Activated CD4-positive, alpha-beta memory T cell treated with anti-CD3 and anti-CD28 coated beads for 36 hours (primary cell): ENCODE measurements around the gene SNAP25. TPM values are rescaled to one million over a fixed set of nuclear protein-coding genes. Genes with fewer than 3 reads are reported as not detected.

Experiments
- CTCF ChIA-PET: fragments of 350-600 bp; sonication (Branson Sonifier 250); formaldehyde crosslinking; loops from one replicate; lab custom pipeline; 2021; ENCODE audit warnings: antibody characterized with exemption, inconsistent platforms; lab: Charles Lee
- POLR2A ChIA-PET: fragments of 350-600 bp; sonication (Branson Sonifier 250); formaldehyde crosslinking; loops from one replicate; lab custom pipeline; 2021; ENCODE audit warnings: antibody characterized with exemption; lab: Charles Lee
- DNase-seq: peaks from one replicate; pipeline ENCODE4 v3.0.0-alpha.2; 2020
- H3K27ac Mint-ChIP-seq: one replicate; pipeline ENCODE4 v1.8.0; 2021; ENCODE audit warnings: mixed read lengths
- H3K27me3 Mint-ChIP-seq: one replicate; pipeline ENCODE4 v1.8.0; 2021; ENCODE audit warnings: mixed read lengths
- H3K36me3 Mint-ChIP-seq: one replicate; pipeline ENCODE4 v1.8.0; 2021; ENCODE audit warnings: mixed read lengths
- H3K4me1 Mint-ChIP-seq: one replicate; pipeline ENCODE4 v1.8.0; 2021; ENCODE audit warnings: low read depth, mixed read lengths
- H3K4me3 Mint-ChIP-seq: one replicate; pipeline ENCODE4 v1.8.0; 2021; ENCODE audit warnings: mild to moderate bottlenecking, mixed read lengths
- H3K9me3 Mint-ChIP-seq: one replicate; pipeline ENCODE4 v1.8.0; 2021; ENCODE audit warnings: mixed read lengths
- intact Hi-C: fragments of 100-400 bp; cut with micrococcal nuclease; formaldehyde crosslinking; loops from one replicate; pipeline ENCODE4 v1.15.1; 2023
- total RNA-seq, 2 experiments: library from RNA; stranded (reverse); gene quantifications; one replicate each; pipeline ENCODE4 v1.2.3, GENCODE V29; 2021

The SNAP25 gene
- total RNA-seq, 2 experiments from 2014 or later, result 0.63 to 0.67 TPM

- no peaks in the 10 kb centered on the region for H3K36me3 Mint-ChIP-seq
- no peak for DNase-seq
- H3K27ac Mint-ChIP-seq, result no peak overlapping the region
- H3K9me3 Mint-ChIP-seq, result peaks cover 4% of the 10 kb centered on the region
- ChIA-PET POLR2A (interaction anchor here (0.6 kb wide), 1 partner anchor 67 kb away, joined by 3 read pairs; no protein-coding TSS in a partner anchor), CTCF (no interaction called here)
- intact Hi-C loops, result loop anchor here (2.0 to 10.0 kb wide), 2 partner anchors 125 to 131 kb away; no protein-coding TSS in a partner anchor
- H3K4me1 Mint-ChIP-seq, result peaks cover 15% of the 10 kb centered on the region
- no peak overlapping the region for H3K4me3 Mint-ChIP-seq
- H3K27me3 Mint-ChIP-seq, result peaks cover 43% of the 10 kb centered on the region
Measured at GRCh38 chr20:10219993-10220750, 1.5 kb downstream of the SNAP25 start.

DNA sequence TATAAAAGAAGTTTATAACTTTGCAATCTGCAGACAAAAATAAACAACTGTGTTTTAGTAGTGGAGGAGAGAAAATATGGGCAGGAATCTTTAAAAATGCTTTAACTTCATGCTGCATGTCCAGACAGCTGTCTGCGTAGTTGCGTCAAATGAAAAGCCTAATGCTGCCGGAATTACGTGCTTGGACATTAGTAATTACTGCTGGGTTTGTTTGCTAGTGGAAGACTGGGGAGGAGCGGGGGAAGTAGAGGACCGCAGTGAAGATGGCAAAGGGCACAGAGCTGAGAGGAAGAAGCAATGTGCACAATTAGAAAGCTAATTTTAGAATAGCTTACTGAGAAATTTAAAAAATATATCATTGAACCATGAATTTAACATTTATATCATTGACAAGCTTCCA lies 2.4 kb downstream of the SNAP25 start:
- Mint-ChIP-seq H3K36me3 (no peaks in the 10 kb centered on the region), H3K4me1 (peaks cover 15% of the 10 kb centered on the region), H3K27ac (no peak overlapping the region), H3K27me3 (peaks cover 42% of the 10 kb centered on the region), H3K9me3 (peaks cover 4% of the 10 kb centered on the region), H3K4me3 (no peak overlapping the region)
- DNase-seq, result no peak
- POLR2A ChIA-PET, result no interaction called here
- intact Hi-C loops, result no loop called here
- CTCF ChIA-PET, result no interaction called here

- H3K9me3 Mint-ChIP-seq, result no peaks in the 10 kb centered on the region
- DNase-seq, result no peak
- H3K27ac Mint-ChIP-seq, result no peak overlapping the region
- no peaks in the 10 kb centered on the region for H3K36me3 Mint-ChIP-seq
- intact Hi-C loops, result no loop called here
- CTCF ChIA-PET, result interaction anchor here (1.1 kb wide), 1 partner anchor 136 kb away, joined by 3 read pairs; no protein-coding TSS in a partner anchor
- POLR2A ChIA-PET, result no interaction called here
- H3K27me3 Mint-ChIP-seq, result peaks cover 20% of the 10 kb centered on the region
- no peak overlapping the region for H3K4me3 Mint-ChIP-seq
- no peaks in the 10 kb centered on the region for H3K4me1 Mint-ChIP-seq
Measured at GRCh38 chr20:10225439-10226060, 6.9 kb downstream of the SNAP25 start.

DNA sequence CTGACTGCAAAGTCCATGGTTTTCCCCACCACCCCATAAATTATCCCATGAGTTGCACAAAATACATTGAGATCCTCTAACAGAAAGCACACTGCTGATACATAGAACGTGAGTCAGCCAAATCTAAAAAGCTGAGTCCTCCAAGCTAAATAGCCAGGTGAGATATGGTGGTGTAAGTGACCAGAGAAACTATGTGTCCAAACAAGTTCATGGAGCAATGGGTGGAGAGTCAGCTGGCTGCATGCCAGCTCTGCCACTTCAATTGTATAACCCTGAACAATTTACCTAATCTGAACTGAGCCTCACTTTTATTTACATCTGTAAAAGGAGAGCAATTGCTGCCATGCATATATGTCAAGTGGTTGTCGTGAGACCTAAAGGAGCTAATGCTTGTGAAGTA lies 9.7 kb downstream of the SNAP25 start:
- CTCF ChIA-PET, result no interaction called here
- H3K36me3 Mint-ChIP-seq, result no peaks in the 10 kb centered on the region
- no peak overlapping the region for H3K27ac Mint-ChIP-seq
- DNase-seq, result no peak
- POLR2A ChIA-PET, result no interaction called here
- intact Hi-C loops, result no loop called here
- H3K27me3 Mint-ChIP-seq, result peaks cover 4% of the 10 kb centered on the region
- no peaks in the 10 kb centered on the region for H3K4me1 Mint-ChIP-seq
- H3K9me3 Mint-ChIP-seq, result no peaks in the 10 kb centered on the region
- H3K4me3 Mint-ChIP-seq, result no peak overlapping the region

DNA sequence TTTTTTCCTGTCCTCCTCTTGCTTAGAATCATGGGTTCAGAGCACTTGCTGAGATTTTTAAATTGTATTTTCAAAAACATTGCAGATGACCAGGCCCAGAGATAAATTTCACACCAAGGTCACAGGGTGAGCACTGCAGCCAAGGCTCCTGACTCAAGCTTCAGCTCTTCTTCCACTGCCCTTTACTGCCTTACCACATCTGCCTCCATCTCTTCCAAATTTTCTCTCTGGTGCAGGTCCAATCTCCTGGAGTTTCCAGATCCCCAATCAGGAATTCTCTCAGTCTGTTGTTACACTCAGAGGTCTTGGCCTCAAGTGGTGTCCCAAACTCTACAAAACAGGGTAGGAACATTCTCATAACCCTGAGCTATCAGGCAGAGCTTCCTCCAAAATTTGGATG lies 12.7 kb downstream of the SNAP25 start:
- no peak overlapping the region for H3K27ac Mint-ChIP-seq
- intact Hi-C loops, result no loop called here
- no peaks in the 10 kb centered on the region for H3K36me3 Mint-ChIP-seq
- no peaks in the 10 kb centered on the region for H3K9me3 Mint-ChIP-seq
- CTCF ChIA-PET, result no interaction called here
- DNase-seq, result no peak
- POLR2A ChIA-PET, result no interaction called here
- no peaks in the 10 kb centered on the region for H3K4me1 Mint-ChIP-seq
- peaks cover 4% of the 10 kb centered on the region for H3K27me3 Mint-ChIP-seq
- no peak overlapping the region for H3K4me3 Mint-ChIP-seq

DNA sequence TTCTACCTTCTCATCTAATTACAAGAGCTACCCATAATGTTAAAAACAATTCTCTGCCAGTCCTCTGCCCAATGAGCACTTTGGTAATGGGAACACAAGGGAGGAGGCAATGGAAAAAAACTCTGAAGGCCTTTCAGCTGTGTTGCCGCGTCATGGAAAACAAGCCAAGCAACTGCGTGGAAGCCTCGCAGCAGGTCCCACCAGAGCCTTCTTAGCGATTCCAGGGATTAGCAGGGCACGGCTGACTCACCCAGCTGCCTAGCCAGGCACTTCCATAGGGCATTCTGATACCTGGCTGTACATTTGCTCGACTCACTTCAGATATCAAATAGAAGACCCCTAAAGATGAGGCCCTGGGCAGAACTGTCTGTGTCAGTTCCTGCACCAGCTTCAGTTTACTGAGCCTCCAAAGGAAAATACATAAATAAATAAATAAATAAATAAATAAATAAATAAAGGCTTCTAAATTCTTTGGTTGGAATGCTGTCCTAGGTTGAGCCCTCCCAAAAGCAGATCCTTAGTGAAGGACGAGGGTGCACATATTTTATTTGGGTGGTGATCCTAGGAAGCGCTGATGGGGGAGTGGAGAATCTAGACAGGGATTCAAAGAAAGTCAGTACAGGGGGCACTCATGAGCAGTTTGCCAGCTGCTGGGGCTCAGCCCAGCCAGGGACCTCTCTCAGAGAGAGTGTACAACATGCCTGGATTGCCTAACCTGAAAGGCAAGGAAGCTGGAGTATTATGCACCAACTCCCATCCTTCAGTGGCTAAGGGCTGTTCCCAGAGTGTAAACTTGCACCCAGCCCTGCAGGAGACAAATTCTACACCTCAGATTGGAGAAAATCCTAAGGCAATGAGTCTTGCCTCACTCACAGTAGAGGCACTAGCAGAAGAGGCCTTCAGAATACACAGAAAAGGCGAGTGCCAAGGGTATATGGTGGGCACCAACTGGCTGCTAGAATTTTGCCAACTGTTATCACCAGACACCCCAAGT lies 18.2 kb downstream of the SNAP25 start:
- intact Hi-C loops, result no loop called here
- Mint-ChIP-seq H3K27ac (no peak overlapping the region), H3K27me3 (no peaks in the 10 kb centered on the region), H3K9me3 (no peaks in the 10 kb centered on the region), H3K4me3 (no peak overlapping the region), H3K4me1 (no peaks in the 10 kb centered on the region), H3K36me3 (no peaks in the 10 kb centered on the region)
- no peak for DNase-seq
- ChIA-PET CTCF (no interaction called here), POLR2A (no interaction called here)

- Mint-ChIP-seq H3K27ac (no peak overlapping the region), H3K4me1 (no peaks in the 10 kb centered on the region), H3K27me3 (no peaks in the 10 kb centered on the region), H3K9me3 (no peaks in the 10 kb centered on the region), H3K4me3 (no peak overlapping the region), H3K36me3 (no peaks in the 10 kb centered on the region)
- POLR2A ChIA-PET, result no interaction called here
- intact Hi-C loops, result no loop called here
- DNase-seq, result no peak
- CTCF ChIA-PET, result no interaction called here
Measured at GRCh38 chr20:10239954-10240353, 21.3 kb downstream of the SNAP25 start.

DNA sequence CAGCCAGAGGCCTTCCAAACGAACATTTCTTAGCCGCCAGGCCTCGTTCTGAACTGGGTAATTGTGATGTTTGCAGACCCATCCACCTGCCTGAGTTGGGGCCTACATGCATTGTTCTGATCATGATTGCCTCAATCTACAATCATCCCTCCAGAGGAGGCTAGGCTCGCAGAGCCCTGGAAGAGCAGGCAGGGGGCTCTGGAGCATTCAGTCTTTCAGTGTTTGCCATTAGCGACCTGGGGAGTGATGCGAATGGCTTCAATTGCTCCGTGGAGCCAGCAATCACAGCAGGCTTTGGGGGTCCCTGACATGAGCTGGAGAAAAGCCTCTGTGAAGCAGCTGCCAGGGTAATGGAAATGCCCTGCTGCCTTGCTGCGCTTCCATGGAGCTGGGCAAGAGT lies 22.0 kb downstream of the SNAP25 start:
- Mint-ChIP-seq H3K4me3 (no peak overlapping the region), H3K9me3 (no peaks in the 10 kb centered on the region), H3K4me1 (no peaks in the 10 kb centered on the region), H3K27me3 (no peaks in the 10 kb centered on the region), H3K27ac (no peak overlapping the region), H3K36me3 (no peaks in the 10 kb centered on the region)
- ChIA-PET POLR2A (no interaction called here), CTCF (no interaction called here)
- no peak for DNase-seq
- intact Hi-C loops, result no loop called here

- no peak overlapping the region for H3K27ac Mint-ChIP-seq
- no peak overlapping the region for H3K4me3 Mint-ChIP-seq
- ChIA-PET CTCF (no interaction called here), POLR2A (no interaction called here)
- intact Hi-C loops, result no loop called here
- H3K4me1 Mint-ChIP-seq, result no peaks in the 10 kb centered on the region
- H3K36me3 Mint-ChIP-seq, result no peaks in the 10 kb centered on the region
- no peaks in the 10 kb centered on the region for H3K9me3 Mint-ChIP-seq
- H3K27me3 Mint-ChIP-seq, result no peaks in the 10 kb centered on the region
- no peak for DNase-seq
Measured at GRCh38 chr20:10242166-10242565, 23.5 kb downstream of the SNAP25 start.

DNA sequence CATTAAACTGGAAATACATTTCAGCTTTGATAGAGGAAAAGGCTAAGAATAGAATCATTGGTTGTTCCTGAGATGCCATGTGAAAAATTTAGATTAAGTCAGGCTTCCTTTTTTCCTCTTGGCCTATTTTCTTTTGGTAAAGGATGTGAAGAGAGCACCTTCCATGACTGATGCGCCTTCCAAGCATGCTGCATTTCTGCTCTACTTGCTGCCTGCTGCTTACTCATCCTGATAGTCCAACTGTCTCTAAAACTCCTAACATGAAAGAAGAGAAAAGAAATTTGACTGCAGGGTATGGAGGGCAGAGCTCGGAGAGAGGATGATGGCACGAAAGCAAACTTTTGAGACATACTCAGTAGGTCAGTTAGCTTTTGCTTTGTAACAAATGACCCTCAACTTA lies 28.8 kb downstream of the SNAP25 start:
- Mint-ChIP-seq H3K9me3 (no peaks in the 10 kb centered on the region), H3K4me1 (no peaks in the 10 kb centered on the region), H3K27me3 (no peaks in the 10 kb centered on the region), H3K27ac (no peak overlapping the region), H3K36me3 (no peaks in the 10 kb centered on the region), H3K4me3 (no peak overlapping the region)
- no peak for DNase-seq
- intact Hi-C loops, result no loop called here
- POLR2A ChIA-PET, result no interaction called here
- CTCF ChIA-PET, result no interaction called here

DNA sequence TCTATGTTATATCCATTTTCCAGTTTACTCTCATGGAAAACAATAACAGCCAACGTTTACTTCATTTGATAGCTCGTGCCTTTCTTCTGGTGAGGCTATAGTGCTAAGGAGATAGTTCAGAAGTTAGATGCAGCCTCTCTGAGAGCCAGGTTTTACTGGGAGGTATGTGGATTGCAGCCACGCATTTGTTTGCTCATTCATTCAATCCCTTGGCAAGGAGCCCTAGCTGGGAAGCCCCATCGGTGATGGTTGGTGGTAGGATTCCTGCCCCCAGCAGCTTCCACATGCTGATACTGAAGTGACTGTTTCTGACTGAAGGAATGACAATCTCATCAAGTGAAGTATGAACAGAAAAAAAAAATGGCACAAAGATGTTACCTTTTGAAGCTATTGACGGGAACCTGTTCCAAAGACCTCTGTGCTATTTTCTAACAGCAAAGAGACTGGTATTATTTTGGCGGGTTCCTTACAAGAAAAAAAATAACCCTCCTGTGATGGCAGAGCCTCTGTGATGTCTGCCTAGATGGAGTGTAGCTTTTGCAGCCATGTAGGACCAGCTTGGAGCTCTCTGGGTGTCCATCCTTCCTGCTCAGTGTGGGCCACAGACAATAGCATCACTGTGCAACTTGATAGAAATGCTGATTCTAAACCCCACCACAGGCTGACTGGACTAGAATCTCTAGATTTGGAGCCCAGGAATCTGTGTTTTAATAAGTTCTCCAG lies 30.6 kb downstream of the SNAP25 start:
- intact Hi-C loops, result no loop called here
- Mint-ChIP-seq H3K27ac (no peak overlapping the region), H3K4me1 (no peaks in the 10 kb centered on the region), H3K4me3 (no peak overlapping the region), H3K27me3 (no peaks in the 10 kb centered on the region), H3K9me3 (no peaks in the 10 kb centered on the region), H3K36me3 (no peaks in the 10 kb centered on the region)
- POLR2A ChIA-PET, result no interaction called here
- CTCF ChIA-PET, result no interaction called here
- DNase-seq, result no peak

GRCh38 chr20:10249822-10250221 lies 31.2 kb downstream of the SNAP25 start:
- CTCF ChIA-PET, result no interaction called here
- Mint-ChIP-seq H3K27me3 (no peaks in the 10 kb centered on the region), H3K27ac (no peak overlapping the region)

More at GRCh38 chr20:10249822-10250221, 31.2 kb downstream of the SNAP25 start:
- intact Hi-C loops, result no loop called here
- POLR2A ChIA-PET, result no interaction called here
- no peak for DNase-seq
- Mint-ChIP-seq H3K4me3 (no peak overlapping the region), H3K36me3 (no peaks in the 10 kb centered on the region), H3K4me1 (no peaks in the 10 kb centered on the region), H3K9me3 (no peaks in the 10 kb centered on the region)
